Measurements from ENCODE around the gene ANKRD9. TPM values are rescaled to one million over a fixed set of nuclear protein-coding genes. Genes with fewer than 3 reads are reported as not detected.

ANKRD9 gene
- total and polyA plus RNA-seq, 9 of the 15 experiments (the other 6 are each of a cell fraction or from before 2014, with no cell fraction given), result 0.04 to 32.9 (median 5.3) TPM

DNA sequence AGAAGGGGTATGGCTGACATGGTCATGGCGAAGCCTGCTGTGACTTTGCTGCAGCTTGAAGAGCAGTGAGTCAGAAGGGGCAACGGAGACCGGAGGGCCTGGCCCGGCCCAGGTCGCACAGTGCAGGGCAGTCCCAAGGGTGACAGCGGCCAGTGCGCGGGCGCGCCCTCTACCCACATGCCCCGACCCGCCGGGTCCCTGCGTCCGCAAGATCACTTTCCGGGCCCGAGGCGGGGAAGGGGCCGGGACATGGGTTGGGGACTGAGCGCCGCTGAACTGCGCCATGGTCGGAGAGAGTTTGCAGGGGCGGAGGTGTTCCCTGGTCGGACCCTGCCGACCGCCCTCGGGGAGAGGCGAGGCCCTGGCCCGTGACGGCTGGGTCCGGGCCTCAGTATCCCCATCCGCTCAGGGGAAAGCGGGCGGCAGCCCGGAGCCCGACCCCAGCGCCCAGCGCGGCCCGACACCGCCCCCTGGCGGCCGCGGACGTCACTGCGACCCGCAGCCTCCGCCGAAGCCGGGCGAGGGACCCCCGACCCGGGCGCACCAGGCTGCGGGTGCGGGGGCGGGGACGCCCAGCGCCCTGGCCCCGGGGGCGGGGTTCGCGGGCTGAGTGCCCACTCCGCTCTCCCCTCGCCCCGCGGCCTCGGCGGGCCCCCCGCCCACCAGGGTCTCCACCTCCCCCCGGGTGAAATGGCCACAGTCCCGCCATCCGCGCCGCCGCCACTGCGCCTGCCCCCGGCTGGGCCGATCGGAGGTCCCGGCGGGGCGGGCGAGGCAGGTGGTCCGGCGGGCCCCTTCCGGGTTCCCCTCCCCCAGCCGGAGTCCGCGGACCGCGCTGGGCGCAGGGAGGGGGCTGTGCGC is 7.2 kb upstream of the ANKRD9 start:
- H3K36me3 ChIP-seq (ENCODE audit: control insufficient read depth, insufficient read depth, low read length), result no peaks in the 10 kb centered on the region
- H3K4me3 ChIP-seq, result peak overlapping the region; percentile 61
- WGBS (ENCODE audit: insufficient coverage, low coverage, missing lambda C conversion rate), result 3% methylated on average over 25 of the region's 95 CpGs
- H3K4me2 ChIP-seq (ENCODE audit: insufficient read depth, low read length), result peak overlapping the region; percentile 71
- no peaks in the 10 kb centered on the region for H3K79me2 ChIP-seq (ENCODE audit: control insufficient read depth, insufficient read depth, low read length)
- H3K27me3 ChIP-seq (ENCODE audit: control insufficient read depth in 2 of 2, insufficient read depth in 2 of 2, low read length in 2 of 2), result no peaks in the 10 kb centered on the region
- no TSS peak for BruUV-seq (replicated peaks)
- H4K20me1 ChIP-seq (replicated peaks; ENCODE audit: control insufficient read depth, insufficient read depth, low read length), result no peaks in the 10 kb centered on the region
- ChIA-PET CTCF (ENCODE audit: low intra/inter-chr PET ratio) (interaction anchor here (1.0 to 2.8 kb wide), 2 partner anchors 77 to 78 kb away, joined by 3 to 38 read pairs; no protein-coding TSS in a partner anchor), POLR2A (interaction anchor here (0.7 kb wide), 1 partner anchor 8 kb away, joined by 5 read pairs; no protein-coding TSS in a partner anchor)
- H3K27ac ChIP-seq (ENCODE audit: extremely low read depth, low read depth, low read length), result peak overlapping the region; percentile 81
- ATAC-seq, result peak; percentile 88
- peak; percentile 51 to 78 (median 76) for DNase-seq (ENCODE audit: extremely low read depth in 1 of 4, low spot score in 3 of 4)
- H3K9me1 ChIP-seq (ENCODE audit: control insufficient read depth, insufficient read depth, low read length), result no peaks in the 10 kb centered on the region
- H3K9ac ChIP-seq (ENCODE audit: insufficient read depth in 1 of 2, low read depth in 2 of 2, low read length in 2 of 2), result peak overlapping the region; percentile 77 to 91; a peak in 3 of 4 replicates
- H3K4me1 ChIP-seq (replicated peaks in 1 of 2; ENCODE audit: control insufficient read depth in 2 of 2, insufficient read depth in 2 of 2, low read length in 2 of 2), result peaks cover 0 to 27% of the 10 kb centered on the region in 2 experiments; a peak in 2 of 5 replicates
- no peak for FAIRE-seq
- H2AFZ ChIP-seq (ENCODE audit: low read depth, low read length), result peak overlapping the region; percentile 85
- in situ Hi-C loops (cut with MboI) (loop anchor here (5.0 to 25.0 kb wide), 3 partner anchors 74 to 396 kb away; partner anchors contain the start of gene AMN), intact Hi-C loops (cut with micrococcal nuclease) (loop anchor here (1.0 to 5.0 kb wide), 2 partner anchors 78 to 199 kb away; partner anchors contain the start of gene ZNF839)
- no peaks in the 10 kb centered on the region for H3K9me3 ChIP-seq (replicated peaks; ENCODE audit: control insufficient read depth, insufficient read depth, low read depth, low read length)
- TF ChIP-seq RAD21 (CRISPR knock-in tag; conservative IDR thresholded peaks at IDR 0.05 in 1 of 2, IDR thresholded peaks at IDR 0.05 in 1 of 2) (peak; percentile 82 to 92), RBM22 (IDR thresholded peaks at IDR 0.05; ENCODE audit: low read depth, low read length, poor library complexity, severe bottlenecking) (no peak), RB1 (IDR thresholded peaks at IDR 0.05; ENCODE audit: low read depth) (peak; percentile 50), ZBTB7A (IDR thresholded peaks at IDR 0.05; ENCODE audit: borderline replicate concordance, control insufficient read depth, low read depth, low read length) (peak; percentile 97), ARHGAP35 (IDR thresholded peaks at IDR 0.05; ENCODE audit: partially characterized antibody) (no peak), MCM3 (IDR thresholded peaks at IDR 0.05) (no peak), NR4A1 (CRISPR knock-in tag; IDR thresholded peaks at IDR 0.05) (no peak), NR4A1 (tag; IDR thresholded peaks at IDR 0.05) (no peak), ZNF586 (CRISPR knock-in tag; conservative IDR thresholded peaks at IDR 0.05) (no peak), NCOA6 (IDR thresholded peaks at IDR 0.05) (no peak), SMARCE1 (IDR thresholded peaks at IDR 0.05) (no peak), HSF4 (CRISPR knock-in tag; IDR thresholded peaks at IDR 0.05; ENCODE audit: borderline replicate concordance) (no peak)
- TF ChIP-seq, protein P1, sequence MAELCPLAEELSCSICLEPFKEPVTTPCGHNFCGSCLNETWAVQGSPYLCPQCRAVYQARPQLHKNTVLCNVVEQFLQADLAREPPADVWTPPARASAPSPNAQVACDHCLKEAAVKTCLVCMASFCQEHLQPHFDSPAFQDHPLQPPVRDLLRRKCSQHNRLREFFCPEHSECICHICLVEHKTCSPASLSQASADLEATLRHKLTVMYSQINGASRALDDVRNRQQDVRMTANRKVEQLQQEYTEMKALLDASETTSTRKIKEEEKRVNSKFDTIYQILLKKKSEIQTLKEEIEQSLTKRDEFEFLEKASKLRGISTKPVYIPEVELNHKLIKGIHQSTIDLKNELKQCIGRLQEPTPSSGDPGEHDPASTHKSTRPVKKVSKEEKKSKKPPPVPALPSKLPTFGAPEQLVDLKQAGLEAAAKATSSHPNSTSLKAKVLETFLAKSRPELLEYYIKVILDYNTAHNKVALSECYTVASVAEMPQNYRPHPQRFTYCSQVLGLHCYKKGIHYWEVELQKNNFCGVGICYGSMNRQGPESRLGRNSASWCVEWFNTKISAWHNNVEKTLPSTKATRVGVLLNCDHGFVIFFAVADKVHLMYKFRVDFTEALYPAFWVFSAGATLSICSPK (IDR thresholded peaks at IDR 0.05; ENCODE audit: borderline replicate concordance), result no peak
- TF ChIP-seq, protein P2, sequence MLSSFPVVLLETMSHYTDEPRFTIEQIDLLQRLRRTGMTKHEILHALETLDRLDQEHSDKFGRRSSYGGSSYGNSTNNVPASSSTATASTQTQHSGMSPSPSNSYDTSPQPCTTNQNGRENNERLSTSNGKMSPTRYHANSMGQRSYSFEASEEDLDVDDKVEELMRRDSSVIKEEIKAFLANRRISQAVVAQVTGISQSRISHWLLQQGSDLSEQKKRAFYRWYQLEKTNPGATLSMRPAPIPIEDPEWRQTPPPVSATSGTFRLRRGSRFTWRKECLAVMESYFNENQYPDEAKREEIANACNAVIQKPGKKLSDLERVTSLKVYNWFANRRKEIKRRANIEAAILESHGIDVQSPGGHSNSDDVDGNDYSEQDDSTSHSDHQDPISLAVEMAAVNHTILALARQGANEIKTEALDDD (IDR thresholded peaks at IDR 0.05), result no peak
- TF ChIP-seq, protein P3, sequence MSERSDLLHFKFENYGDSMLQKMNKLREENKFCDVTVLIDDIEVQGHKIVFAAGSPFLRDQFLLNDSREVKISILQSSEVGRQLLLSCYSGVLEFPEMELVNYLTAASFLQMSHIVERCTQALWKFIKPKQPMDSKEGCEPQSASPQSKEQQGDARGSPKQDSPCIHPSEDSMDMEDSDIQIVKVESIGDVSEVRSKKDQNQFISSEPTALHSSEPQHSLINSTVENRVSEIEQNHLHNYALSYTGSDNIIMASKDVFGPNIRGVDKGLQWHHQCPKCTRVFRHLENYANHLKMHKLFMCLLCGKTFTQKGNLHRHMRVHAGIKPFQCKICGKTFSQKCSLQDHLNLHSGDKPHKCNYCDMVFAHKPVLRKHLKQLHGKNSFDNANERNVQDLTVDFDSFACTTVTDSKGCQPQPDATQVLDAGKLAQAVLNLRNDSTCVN (CRISPR knock-in tag; IDR thresholded peaks at IDR 0.05), result no peak
- TF ChIP-seq, protein P4, sequence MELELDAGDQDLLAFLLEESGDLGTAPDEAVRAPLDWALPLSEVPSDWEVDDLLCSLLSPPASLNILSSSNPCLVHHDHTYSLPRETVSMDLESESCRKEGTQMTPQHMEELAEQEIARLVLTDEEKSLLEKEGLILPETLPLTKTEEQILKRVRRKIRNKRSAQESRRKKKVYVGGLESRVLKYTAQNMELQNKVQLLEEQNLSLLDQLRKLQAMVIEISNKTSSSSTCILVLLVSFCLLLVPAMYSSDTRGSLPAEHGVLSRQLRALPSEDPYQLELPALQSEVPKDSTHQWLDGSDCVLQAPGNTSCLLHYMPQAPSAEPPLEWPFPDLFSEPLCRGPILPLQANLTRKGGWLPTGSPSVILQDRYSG (tag; conservative IDR thresholded peaks at IDR 0.05; ENCODE audit: low read depth), result no peak
